Measurements from ENCODE around the gene KRI1. TPM values are rescaled to one million over a fixed set of nuclear protein-coding genes. Genes with fewer than 3 reads are reported as not detected.
A peak's percentile ranks its signal among the peaks of the same experiment; 100 is the strongest.
"Not testable (repeated sequence)": the region's sequence is repeated elsewhere in the genome, so short reads cannot be mapped to it uniquely, and the experiment has no call there.

Gene KRI1
- total RNA-seq, 1 donor from 2014 or later: 35.0 TPM

- no peak for DNase-seq (ENCODE audit: low spot score, unreplicated experiment)
- no peak overlapping the region for H3K27ac Mint-ChIP-seq
- H3K4me1 Mint-ChIP-seq (ENCODE audit: low read depth): no peaks in the 10 kb centered on the region
- H3K4me3 Mint-ChIP-seq (ENCODE audit: low read depth): no peak overlapping the region
- H3K9me3 Mint-ChIP-seq (ENCODE audit: low read depth): no peaks in the 10 kb centered on the region
- H3K36me3 Mint-ChIP-seq (ENCODE audit: insufficient read depth): peaks cover 20% of the 10 kb centered on the region
- TF ChIP-seq CTCF (IDR thresholded peaks at IDR 0.05; ENCODE audit: unreplicated experiment): peak; percentile 17
- no peaks in the 10 kb centered on the region for H3K27me3 Mint-ChIP-seq
Observed at GRCh38 chr19:10554760-10555609, 10.8 kb downstream of the KRI1 start.

GRCh38 chr19:10553943-10554381, 11.8 kb downstream of the KRI1 start:
- Mint-ChIP-seq H3K4me3 (ENCODE audit: low read depth) (no peak overlapping the region), H3K9me3 (ENCODE audit: low read depth) (no peaks in the 10 kb centered on the region), H3K4me1 (ENCODE audit: low read depth) (no peaks in the 10 kb centered on the region), H3K27me3 (no peaks in the 10 kb centered on the region), H3K36me3 (ENCODE audit: insufficient read depth) (peaks cover 20% of the 10 kb centered on the region), H3K27ac (peak overlapping the region; percentile 24)
- TF ChIP-seq CTCF (IDR thresholded peaks at IDR 0.05; ENCODE audit: unreplicated experiment): no peak
- DNase-seq (ENCODE audit: low spot score, unreplicated experiment): no peak

GRCh38 chr19:10553087-10553667, 12.6 kb downstream of the KRI1 start:
- TF ChIP-seq CTCF (IDR thresholded peaks at IDR 0.05; ENCODE audit: unreplicated experiment): no peak
- Mint-ChIP-seq H3K4me3 (ENCODE audit: low read depth) (no peak overlapping the region), H3K27me3 (no peaks in the 10 kb centered on the region), H3K36me3 (ENCODE audit: insufficient read depth) (peaks cover 20% of the 10 kb centered on the region), H3K4me1 (ENCODE audit: low read depth) (no peaks in the 10 kb centered on the region), H3K27ac (no peak overlapping the region), H3K9me3 (ENCODE audit: low read depth) (no peaks in the 10 kb centered on the region)
- DNase-seq (ENCODE audit: low spot score, unreplicated experiment): no peak

- H3K36me3 Mint-ChIP-seq (ENCODE audit: insufficient read depth): peaks cover 18% of the 10 kb centered on the region
- H3K9me3 Mint-ChIP-seq (ENCODE audit: low read depth): no peaks in the 10 kb centered on the region
- H3K4me1 Mint-ChIP-seq (ENCODE audit: low read depth): no peaks in the 10 kb centered on the region
- no peak overlapping the region for H3K27ac Mint-ChIP-seq
- no peak for DNase-seq (ENCODE audit: low spot score, unreplicated experiment)
- TF ChIP-seq CTCF (IDR thresholded peaks at IDR 0.05; ENCODE audit: unreplicated experiment): no peak
- no peaks in the 10 kb centered on the region for H3K27me3 Mint-ChIP-seq
- H3K4me3 Mint-ChIP-seq (ENCODE audit: low read depth): no peak overlapping the region
Observed at GRCh38 chr19:10552510-10553053, 13.2 kb downstream of the KRI1 start.

GRCh38 chr19:10551698-10552301, 14.0 kb downstream of the KRI1 start:
- Mint-ChIP-seq H3K36me3 (ENCODE audit: insufficient read depth) (peaks cover 18% of the 10 kb centered on the region), H3K4me1 (ENCODE audit: low read depth) (no peaks in the 10 kb centered on the region), H3K9me3 (ENCODE audit: low read depth) (no peaks in the 10 kb centered on the region), H3K27me3 (no peaks in the 10 kb centered on the region), H3K27ac (no peak overlapping the region), H3K4me3 (ENCODE audit: low read depth) (no peak overlapping the region)
- no peak for DNase-seq (ENCODE audit: low spot score, unreplicated experiment)
- TF ChIP-seq CTCF (IDR thresholded peaks at IDR 0.05; ENCODE audit: unreplicated experiment): no peak

GRCh38 chr19:10551006-10551405, 14.8 kb downstream of the KRI1 start:
- H3K4me3 Mint-ChIP-seq (ENCODE audit: low read depth); H3K9me3 Mint-ChIP-seq (ENCODE audit: low read depth); DNase-seq (ENCODE audit: low spot score, unreplicated experiment); H3K4me1 Mint-ChIP-seq (ENCODE audit: low read depth); H3K27me3 Mint-ChIP-seq; H3K27ac Mint-ChIP-seq: not testable (repeated sequence)
- peaks cover 18% of the 10 kb centered on the region for H3K36me3 Mint-ChIP-seq (ENCODE audit: insufficient read depth)
